GM12878 (cell line): Measurements from ENCODE around the gene ELFN2. TPM values are rescaled to one million over a fixed set of nuclear protein-coding genes. Genes with fewer than 3 reads are reported as not detected.

ENCODE experiments used
- ATAC-seq: fragments of 200-7000 bp; cut with Tn5 transposase; 3 replicates; pipeline ENCODE4 v1.9.1; 2020; ENCODE audit warnings: mild to moderate bottlenecking, moderate library complexity
- BruUV-seq: library from RNA; stranded (reverse); fragments of 400-500 nt; replicated peaks from 2 replicates; lab custom pipeline; 2021; lab: Mats Ljungman, UMichigan
- CTCF ChIA-PET: fragments of 300-600 bp; sonication (Branson Sonifier 250); formaldehyde crosslinking; extraction: SDS; loops from one replicate; lab custom pipeline; 2021; ENCODE audit warnings: inconsistent platforms; lab: Yijun Ruan, JAX
- POLR2A ChIA-PET: fragments of 350-600 bp; formaldehyde crosslinking; extraction: SDS; loops from one replicate; lab custom pipeline; 2021; ENCODE audit warnings: inconsistent platforms; lab: Charles Lee
- RAD21 ChIA-PET: fragments of 300-600 bp; sonication (Branson Sonifier 250); formaldehyde crosslinking; loops from one replicate; lab custom pipeline; 2023; ENCODE audit warnings: antibody characterized with exemption; ENCODE audit not compliant: unreplicated experiment; lab: Charles Lee
- SMC1A ChIA-PET: fragments of 300-600 bp; sonication (Branson Sonifier 250); formaldehyde crosslinking; loops from one replicate; lab custom pipeline; 2023; ENCODE audit not compliant: unreplicated experiment, uncharacterized antibody; lab: Charles Lee
- DNase-seq: peaks from one replicate; pipeline ENCODE4 v3.0.0-alpha.2; 2011; ENCODE audit warnings: low read depth, low spot score
- FAIRE-seq: peaks from 3 replicates; lab custom pipeline; 2011; peaks lifted over from hg19 to GRCh38; lab: Jason Lieb, UNC
- H2AFZ ChIP-seq: 2 replicates; pipeline ENCODE4 v1.6.0; 2011; ENCODE audit warnings: low read depth, low read length, control low read depth; ENCODE audit not compliant: control insufficient read depth
- H3K27ac ChIP-seq: 2 replicates; pipeline ENCODE4 v1.5.1; 2011; ENCODE audit warnings: control low read depth; ENCODE audit not compliant: control insufficient read depth, insufficient read depth
- H3K27me3 ChIP-seq, 2 experiments: replicated peaks in 1 of 2; 2 replicates each; pipeline versions ENCODE4 v1.6.0 to v1.6.1; 2011; ENCODE audit warnings: low read length in 1 of 2; ENCODE audit not compliant: control insufficient read depth in 2 of 2, insufficient read depth in 2 of 2
- H3K36me3 ChIP-seq, 2 experiments: 2 replicates each; pipeline ENCODE4 v1.5.1; 2011; ENCODE audit warnings: low read length in 1 of 2; ENCODE audit not compliant: control insufficient read depth in 2 of 2, insufficient read depth in 2 of 2
- H3K4me1 ChIP-seq: 2 replicates; pipeline ENCODE4 v1.6.1; 2011; ENCODE audit warnings: mild to moderate bottlenecking, low read length, moderate library complexity, mixed read lengths; ENCODE audit not compliant: control insufficient read depth, insufficient read depth
- H3K4me2 ChIP-seq: 2 replicates; pipeline ENCODE4 v1.6.0; 2011; ENCODE audit warnings: control low read depth; ENCODE audit not compliant: control insufficient read depth, insufficient read depth
- H3K4me3 ChIP-seq: fragments of 200-600 bp; sonication (generic); 2 replicates; pipeline ENCODE4 v1.5.1; 2016
- H3K79me2 ChIP-seq: 2 replicates; pipeline ENCODE4 v1.6.0; 2011; ENCODE audit warnings: low read length; ENCODE audit not compliant: control insufficient read depth, insufficient read depth
- H3K9ac ChIP-seq: 2 replicates; pipeline ENCODE4 v1.8.0; 2011; ENCODE audit warnings: low read length, control low read depth, mixed read lengths; ENCODE audit not compliant: control insufficient read depth, insufficient read depth
- H3K9me3 ChIP-seq: replicated peaks from 3 replicates; pipeline ENCODE4 v1.5.1; 2011; ENCODE audit warnings: mild to moderate bottlenecking, low read length; ENCODE audit not compliant: control insufficient read depth, insufficient read depth
- H4K20me1 ChIP-seq: 2 replicates; pipeline ENCODE4 v1.6.0; 2011; ENCODE audit not compliant: control insufficient read depth, insufficient read depth
- DPF2 ChIP-seq: fragments of 450-650 bp; IDR thresholded peaks from 2 replicates; pipeline ENCODE4 v1.6.1; 2017; ENCODE audit warnings: mild to moderate bottlenecking
- JUND ChIP-seq: IDR thresholded peaks from 2 replicates; pipeline ENCODE4 v1.6.1; 2012; ENCODE audit warnings: low read depth, mild to moderate bottlenecking, low read length, improper control_type of control experiment, moderate library complexity
- NBN ChIP-seq: fragments of 450-650 bp; IDR thresholded peaks from 2 replicates; pipeline ENCODE4 v1.6.1; 2016
- NR2C2 ChIP-seq: IDR thresholded peaks from 2 replicates; pipeline ENCODE4 v1.6.1; 2011; ENCODE audit warnings: borderline replicate concordance, low read depth; ENCODE audit not compliant: control insufficient read depth, insufficient read length
- NRF1 ChIP-seq: conservative IDR thresholded peaks from 2 replicates; pipeline ENCODE4 v1.6.1; 2011; ENCODE audit warnings: mild to moderate bottlenecking, low read depth, low read length, improper control_type of control experiment
- TAF1 ChIP-seq: IDR thresholded peaks from 2 replicates; pipeline ENCODE4 v1.6.1; 2011; ENCODE audit warnings: mild to moderate bottlenecking, low read depth, low read length, borderline replicate concordance
- ZNF274 ChIP-seq: IDR thresholded peaks from one replicate; pipeline ENCODE4 v1.8.0; 2011; ENCODE audit not compliant: insufficient read length, insufficient read depth
- WGBS: methylation state at CpG from one replicate; pipeline ENCODE4 v1.1.6; 2016; ENCODE audit warnings: low lambda C conversion rate; ENCODE audit not compliant: insufficient replicate concordance, insufficient coverage; ENCODE audit errors: missing lambda C conversion rate; 5-methylcytosine and 5-hydroxymethylcytosine counted together
- in situ Hi-C: fragments of 300-500 bp; cut with MboI; formaldehyde crosslinking; loops from 9 replicates; pipeline ENCODE4 v1.14.3; 2018; ENCODE audit warnings: mixed read lengths
- intact Hi-C: fragments of 100-400 bp; cut with micrococcal nuclease; formaldehyde crosslinking; loops from one replicate; pipeline ENCODE4 v1.14.2; 2022; ENCODE audit not compliant: unreplicated experiment
- polyA plus RNA-seq, 11 experiments: library from polyadenylated mRNA; depleted of rRNA in 4 of 11; unstranded in 6 of 11; stranded (reverse) in 5 of 11; fragments of >200 nt; fragmentation: Nextera tagmentation in 4 of 11; fragmentation: Illumina TruSeq in 1 of 11; extraction: Ambion mirVana in 4 of 11; extraction: Trizol in 1 of 11; gene quantifications; 1 replicate in 1 of 11; 2 replicates in 10 of 11; pipeline versions ENCODE4 v1.2.1 to v1.2.3, GENCODE V29; 2011 to 2016; ENCODE audit warnings: inconsistent platforms in 2 of 11, missing spikeins in 2 of 11, low read depth in 1 of 11
- total RNA-seq, 4 experiments: library from RNA; depleted of rRNA in 3 of 4; stranded (reverse); fragments of >200 nt in 3 of 4; fragmentation: Illumina TruSeq in 1 of 4; extraction: Trizol in 1 of 4; gene quantifications; 2 replicates each; pipeline versions ENCODE4 v1.2.1 to v1.2.3, GENCODE V29; 2013 to 2021

Gene ELFN2
- total and polyA plus RNA-seq, 10 of the 15 experiments (the other 5 are each of a cell fraction or from before 2014, with no cell fraction given): 0.03 to 0.05 TPM; not detected in 8

- H3K79me2 ChIP-seq: no peaks in the 10 kb centered on the region
- H3K4me2 ChIP-seq: no peak overlapping the region
- no peaks in the 10 kb centered on the region for H3K36me3 ChIP-seq
- ATAC-seq: no peak
- BruUV-seq: no TSS peak
- WGBS: 76% methylated on average over 32 of the region's 33 CpGs
- ChIA-PET CTCF (no interaction called here), RAD21 (no interaction called here), SMC1A (no interaction called here), POLR2A (no interaction called here)
- no peak overlapping the region for H3K9ac ChIP-seq
- H3K4me3 ChIP-seq: no peak overlapping the region
- DNase-seq: no peak
- H3K27ac ChIP-seq: no peak overlapping the region
- intact Hi-C loops: no loop called here
- no peak for TF ChIP-seq TAF1
- H3K9me3 ChIP-seq: no peaks in the 10 kb centered on the region
- H3K4me1 ChIP-seq: no peaks in the 10 kb centered on the region
- no peaks in the 10 kb centered on the region for H4K20me1 ChIP-seq
- peaks cover 4 to 7% of the 10 kb centered on the region in 2 experiments; a peak in 3 of 4 replicates for H3K27me3 ChIP-seq
- no peak for FAIRE-seq
- in situ Hi-C loops: no loop called here
- no peak overlapping the region for H2AFZ ChIP-seq
These were observed 53.8 kb downstream of the ELFN2 start for GRCh38 chr22:37373451-37373850.

- no TSS peak for BruUV-seq
- ChIA-PET CTCF (no interaction called here), SMC1A (no interaction called here), RAD21 (interaction anchor here (1.5 kb wide), 1 partner anchor 56 kb away, joined by 3 read pairs; no protein-coding TSS in a partner anchor), POLR2A (no interaction called here)
- ATAC-seq: no peak
- intact Hi-C loops (no loop called here), in situ Hi-C loops (no loop called here)
- Histone ChIP-seq H4K20me1 (no peaks in the 10 kb centered on the region), H3K4me2 (no peak overlapping the region), H3K9ac (no peak overlapping the region), H2AFZ (no peak overlapping the region), H3K27me3 (peaks cover 0 to 3% of the 10 kb centered on the region in 2 experiments; a peak in 3 of 4 replicates), H3K4me1 (no peaks in the 10 kb centered on the region), H3K79me2 (no peaks in the 10 kb centered on the region), H3K27ac (no peak overlapping the region), H3K9me3 (no peaks in the 10 kb centered on the region), H3K36me3 (no peaks in the 10 kb centered on the region), H3K4me3 (no peak overlapping the region)
- FAIRE-seq: no peak
- WGBS: 28% methylated on average over 16 of the region's 18 CpGs
- no peak for TF ChIP-seq ZNF274
- no peak for TF ChIP-seq NBN
- no peak for TF ChIP-seq DPF2
- TF ChIP-seq NRF1: no peak
- no peak for TF ChIP-seq JUND
- TF ChIP-seq NR2C2: no peak
- DNase-seq: no peak
These were observed 55.4 kb downstream of the ELFN2 start for GRCh38 chr22:37371911-37372310.
